HepG2 (cell line): ENCODE data around the gene TMEM50B. TPM values are rescaled to one million over a fixed set of nuclear protein-coding genes. Genes with fewer than 3 reads are reported as not detected.

Source experiments
- CENPBD1 ChIP-seq: sonication (generic); formaldehyde crosslinking; IDR thresholded peaks from 2 replicates; pipeline ENCODE4 v1.8.0; 2022; ENCODE audit warnings: missing genetic modification reagents, low read depth, mild to moderate bottlenecking, borderline replicate concordance
- DR1 ChIP-seq: sonication (generic); formaldehyde crosslinking; IDR thresholded peaks from 2 replicates; pipeline ENCODE4 v1.8.0; 2021; ENCODE audit warnings: mild to moderate bottlenecking, missing genetic modification reagents, inconsistent platforms
- EHMT2 ChIP-seq: fragments of 200-600 bp; sonication (generic); IDR thresholded peaks from 2 replicates; pipeline ENCODE4 v1.7.0; 2017; ENCODE audit warnings: antibody characterized with exemption, low read depth, low read length, borderline replicate concordance
- ISX ChIP-seq: sonication (generic); formaldehyde crosslinking; conservative IDR thresholded peaks from 2 replicates; pipeline ENCODE4 v1.5.0; 2020; ENCODE audit warnings: missing genetic modification reagents
- MAFF ChIP-seq: IDR thresholded peaks from 2 replicates; pipeline ENCODE4 v1.6.1; 2011; ENCODE audit warnings: low read depth, low read length, improper control_type of control experiment
- POLR2AphosphoS2 ChIP-seq: IDR thresholded peaks from 2 replicates; pipeline ENCODE4 v1.6.1; 2011; ENCODE audit warnings: low read depth, low read length, improper control_type of control experiment
- PRMT3 ChIP-seq: sonication (generic); formaldehyde crosslinking; IDR thresholded peaks from 2 replicates; pipeline ENCODE4 v1.8.1; 2022; ENCODE audit warnings: low read depth, mild to moderate bottlenecking, moderate library complexity, missing genetic modification reagents, borderline replicate concordance
- REL ChIP-seq: sonication (generic); formaldehyde crosslinking; conservative IDR thresholded peaks from 2 replicates; pipeline ENCODE4 v1.8.0; 2022; ENCODE audit warnings: mild to moderate bottlenecking, missing genetic modification reagents, moderate library complexity
- RERE ChIP-seq: IDR thresholded peaks from 2 replicates; pipeline ENCODE4 v1.6.1; 2016; ENCODE audit warnings: low read depth, missing genetic modification reagents, missing compliant biosample characterization
- ZNF10 ChIP-seq: sonication (generic); formaldehyde crosslinking; IDR thresholded peaks from 2 replicates; pipeline ENCODE4 v1.4.0; 2020; ENCODE audit warnings: mild to moderate bottlenecking, low read depth, missing genetic modification reagents, borderline replicate concordance
- ZNF251 ChIP-seq: sonication (generic); formaldehyde crosslinking; IDR thresholded peaks from 2 replicates; pipeline ENCODE4 v1.9.0; 2021; ENCODE audit warnings: mild to moderate bottlenecking, missing genetic modification reagents
- ZNF326 ChIP-seq: sonication (generic); formaldehyde crosslinking; IDR thresholded peaks from 2 replicates; pipeline ENCODE4 v1.4.0; 2020; ENCODE audit warnings: missing genetic modification reagents, borderline replicate concordance
- ZNF33A ChIP-seq: sonication (generic); formaldehyde crosslinking; IDR thresholded peaks from 2 replicates; pipeline ENCODE4 v1.5.1; 2020; ENCODE audit warnings: missing genetic modification reagents, mild to moderate bottlenecking, moderate library complexity, borderline replicate concordance
- ZNF33B ChIP-seq: sonication (generic); formaldehyde crosslinking; IDR thresholded peaks from 2 replicates; pipeline ENCODE4 v1.5.1; 2020; ENCODE audit warnings: mild to moderate bottlenecking, missing genetic modification reagents
- ZNF546 ChIP-seq: sonication (generic); formaldehyde crosslinking; conservative IDR thresholded peaks from 2 replicates; pipeline ENCODE4 v1.8.1; 2023; ENCODE audit warnings: mild to moderate bottlenecking, missing genetic modification reagents
- ZNF558 ChIP-seq: sonication (generic); formaldehyde crosslinking; IDR thresholded peaks from 2 replicates; pipeline ENCODE4 v1.9.0; 2022; ENCODE audit warnings: mild to moderate bottlenecking, missing genetic modification reagents, borderline replicate concordance
- ZNF619 ChIP-seq: sonication (generic); formaldehyde crosslinking; IDR thresholded peaks from 2 replicates; pipeline ENCODE4 v1.4.0; 2020; ENCODE audit warnings: mild to moderate bottlenecking, missing genetic modification reagents
- ZNF75D ChIP-seq: sonication (generic); formaldehyde crosslinking; IDR thresholded peaks from 2 replicates; pipeline ENCODE4 v1.8.1; 2023; ENCODE audit warnings: missing genetic modification reagents, mild to moderate bottlenecking, borderline replicate concordance
- ZNF773 ChIP-seq: sonication (generic); formaldehyde crosslinking; IDR thresholded peaks from 2 replicates; pipeline ENCODE4 v1.4.0; 2020; ENCODE audit warnings: missing genetic modification reagents, borderline replicate concordance
- ZNF839 ChIP-seq: sonication (generic); formaldehyde crosslinking; IDR thresholded peaks from 2 replicates; pipeline ENCODE4 v1.4.0; 2020; ENCODE audit warnings: missing genetic modification reagents, mild to moderate bottlenecking, borderline replicate concordance
- polyA plus RNA-seq, 8 experiments: library from polyadenylated mRNA; depleted of rRNA in 3 of 8; stranded (reverse) in 7 of 8; unstranded in 1 of 8; fragments of >200 nt; fragmentation: Illumina TruSeq in 4 of 8; extraction: Trizol in 4 of 8; gene quantifications; 2 replicates each; pipeline versions ENCODE4 v1.2.1 to v1.2.3, GENCODE V29; 2011 to 2016; ENCODE audit warnings: low read depth in 4 of 8, missing spikeins in 1 of 8, mixed read lengths in 1 of 8; ENCODE audit not compliant: insufficient read depth in 1 of 8
- total RNA-seq, 5 experiments: library from RNA; depleted of rRNA; stranded (reverse); fragments of >200 nt; fragmentation: Illumina TruSeq; extraction: Trizol; gene quantifications; 2 replicates each; pipeline ENCODE4 v1.2.3, GENCODE V29; 2016; ENCODE audit warnings: low read depth in 1 of 5
- TF ChIP-seq, protein P1 (sequence below): IDR thresholded peaks from 2 replicates; pipeline ENCODE4 v1.6.1; 2016; ENCODE audit warnings: mild to moderate bottlenecking

TMEM50B gene
- total and polyA plus RNA-seq, 2 of the 13 experiments (the other 11 are each of a cell fraction or from before 2014, with no cell fraction given), result 29.9 to 46.3 TPM

- TF ChIP-seq ZNF773, result no peak
- no peak for TF ChIP-seq CENPBD1 (CRISPR knock-in tag)
- TF ChIP-seq MAFF, result no peak
- TF ChIP-seq RERE, result no peak
- no peak for TF ChIP-seq ZNF558 (CRISPR knock-in tag)
- no peak for TF ChIP-seq ISX (CRISPR knock-in tag)
- TF ChIP-seq ZNF619 (CRISPR knock-in tag), result no peak; the same call in 1 of the 2 replicates
- no peak; the same call in 1 of the 2 replicates for TF ChIP-seq PRMT3 (CRISPR knock-in tag)
- TF ChIP-seq REL (CRISPR knock-in tag), result no peak
- TF ChIP-seq, protein P1, sequence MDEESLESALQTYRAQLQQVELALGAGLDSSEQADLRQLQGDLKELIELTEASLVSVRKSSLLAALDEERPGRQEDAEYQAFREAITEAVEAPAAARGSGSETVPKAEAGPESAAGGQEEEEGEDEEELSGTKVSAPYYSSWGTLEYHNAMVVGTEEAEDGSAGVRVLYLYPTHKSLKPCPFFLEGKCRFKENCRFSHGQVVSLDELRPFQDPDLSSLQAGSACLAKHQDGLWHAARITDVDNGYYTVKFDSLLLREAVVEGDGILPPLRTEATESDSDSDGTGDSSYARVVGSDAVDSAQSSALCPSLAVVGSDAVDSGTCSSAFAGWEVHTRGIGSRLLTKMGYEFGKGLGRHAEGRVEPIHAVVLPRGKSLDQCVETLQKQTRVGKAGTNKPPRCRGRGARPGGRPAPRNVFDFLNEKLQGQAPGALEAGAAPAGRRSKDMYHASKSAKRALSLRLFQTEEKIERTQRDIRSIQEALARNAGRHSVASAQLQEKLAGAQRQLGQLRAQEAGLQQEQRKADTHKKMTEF (CRISPR knock-in tag), result no peak; the same call in none of the 2 replicates
- TF ChIP-seq EHMT2, result peak; percentile 51; the same call in 1 of the 2 replicates
- no peak for TF ChIP-seq ZNF75D
- TF ChIP-seq POLR2AphosphoS2, result no peak
- no peak for TF ChIP-seq DR1 (CRISPR knock-in tag)
- TF ChIP-seq ZNF839 (CRISPR knock-in tag), result no peak; the same call in 1 of the 2 replicates
- TF ChIP-seq ZNF33B (CRISPR knock-in tag), result peak; percentile 56; the same call in 1 of the 2 replicates
- no peak for TF ChIP-seq ZNF326 (CRISPR knock-in tag)
- TF ChIP-seq ZNF33A (CRISPR knock-in tag), result no peak
- TF ChIP-seq ZNF546 (CRISPR knock-in tag), result no peak
- TF ChIP-seq ZNF251 (CRISPR knock-in tag), result no peak
- TF ChIP-seq ZNF10, result no peak
Observed at GRCh38 chr21:33412832-33413519, 66.8 kb downstream of the TMEM50B start (continued).
